MM.1S (cell line): ENCODE measurements around the gene NAT9.

Experiments used
- EZH2phosphoT487 ChIP-seq: fragments of 300-600 bp; sonication (generic); IDR thresholded peaks from 2 replicates; pipeline ENCODE4 v1.6.1; 2018; ENCODE audit warnings: antibody characterized with exemption, low read length
- TF ChIP-seq, protein P1 (sequence below): fragments of 300-600 bp; sonication (generic); IDR thresholded peaks from 2 replicates; pipeline ENCODE4 v1.5.1; 2016; ENCODE audit warnings: antibody characterized with exemption, low read length, mixed read lengths

DNA sequence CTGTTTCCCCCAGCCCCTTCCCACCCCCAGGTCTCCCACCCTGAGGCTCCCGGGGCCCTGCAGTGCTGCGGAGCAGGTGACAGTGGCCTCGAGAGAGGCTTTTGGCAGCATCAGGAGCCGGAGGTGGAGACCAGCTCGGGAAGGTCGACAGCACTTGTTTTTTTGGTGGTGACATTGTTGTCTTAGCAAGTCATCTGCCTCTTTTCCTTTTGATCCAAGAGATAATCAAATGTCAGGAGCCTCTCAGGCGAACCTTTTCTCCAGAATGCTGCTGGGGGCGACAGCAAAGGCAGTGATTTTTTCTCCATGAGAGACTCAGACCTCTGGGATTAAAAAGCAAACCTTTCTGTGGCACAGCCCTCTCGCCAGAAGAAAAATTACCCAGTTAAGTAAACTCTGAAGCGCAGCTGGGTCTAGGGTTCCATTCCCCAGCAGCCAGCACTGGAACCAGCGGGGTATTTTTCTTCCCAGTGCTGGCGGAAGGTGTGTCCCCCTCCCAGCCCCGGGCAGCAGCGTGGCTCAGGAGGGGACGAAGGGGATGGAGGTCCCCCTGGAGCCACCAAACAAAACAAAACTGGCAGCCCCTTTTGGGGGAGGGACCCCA lies 46.3 kb upstream of the NAT9 start:
- TF ChIP-seq EZH2phosphoT487 = no peak
- TF ChIP-seq, protein P1, sequence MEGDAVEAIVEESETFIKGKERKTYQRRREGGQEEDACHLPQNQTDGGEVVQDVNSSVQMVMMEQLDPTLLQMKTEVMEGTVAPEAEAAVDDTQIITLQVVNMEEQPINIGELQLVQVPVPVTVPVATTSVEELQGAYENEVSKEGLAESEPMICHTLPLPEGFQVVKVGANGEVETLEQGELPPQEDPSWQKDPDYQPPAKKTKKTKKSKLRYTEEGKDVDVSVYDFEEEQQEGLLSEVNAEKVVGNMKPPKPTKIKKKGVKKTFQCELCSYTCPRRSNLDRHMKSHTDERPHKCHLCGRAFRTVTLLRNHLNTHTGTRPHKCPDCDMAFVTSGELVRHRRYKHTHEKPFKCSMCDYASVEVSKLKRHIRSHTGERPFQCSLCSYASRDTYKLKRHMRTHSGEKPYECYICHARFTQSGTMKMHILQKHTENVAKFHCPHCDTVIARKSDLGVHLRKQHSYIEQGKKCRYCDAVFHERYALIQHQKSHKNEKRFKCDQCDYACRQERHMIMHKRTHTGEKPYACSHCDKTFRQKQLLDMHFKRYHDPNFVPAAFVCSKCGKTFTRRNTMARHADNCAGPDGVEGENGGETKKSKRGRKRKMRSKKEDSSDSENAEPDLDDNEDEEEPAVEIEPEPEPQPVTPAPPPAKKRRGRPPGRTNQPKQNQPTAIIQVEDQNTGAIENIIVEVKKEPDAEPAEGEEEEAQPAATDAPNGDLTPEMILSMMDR = no peak
